ENCODE data around the gene CCDC186.
A peak's percentile ranks its signal among the peaks of the same experiment; 100 is the strongest.

The CCDC186 gene

GRCh38 chr10:114118514-114118913 is 55.5 kb downstream of the CCDC186 start:
- H3K4me3 ChIP-seq (ENCODE audit: low read depth, low read length), result no peak overlapping the region

GRCh38 chr10:114117728-114118127 is 56.3 kb downstream of the CCDC186 start:
- Histone ChIP-seq H3K27ac (ENCODE audit: low read depth, low read length) (no peak overlapping the region), H3K9ac (ENCODE audit: low read length) (no peak overlapping the region), H3K79me1 (ENCODE audit: low read length) (no peaks in the 10 kb centered on the region), H3K27me3 (ENCODE audit: insufficient read depth, low read length) (no peaks in the 10 kb centered on the region), H4K8ac (ENCODE audit: low read depth, low read length) (no peak overlapping the region), H3K18ac (ENCODE audit: low read length) (no peak overlapping the region), H2BK12ac (ENCODE audit: low read length) (no peak overlapping the region), H3K4me3 (ENCODE audit: low read depth, low read length) (no peak overlapping the region), H3K23ac (ENCODE audit: low read length) (no peak overlapping the region), H2BK5ac (ENCODE audit: low read depth, low read length, poor library complexity) (no peak overlapping the region), H2AFZ (ENCODE audit: insufficient read depth, low read length, poor library complexity) (no peak overlapping the region), H3K4me2 (ENCODE audit: low read length) (no peak overlapping the region), H2BK120ac (ENCODE audit: insufficient read depth, low read length, poor library complexity) (no peak overlapping the region), H3K4ac (ENCODE audit: low read depth, low read length) (no peak overlapping the region), H4K91ac (ENCODE audit: low read depth, low read length) (no peak overlapping the region), H2AK5ac (ENCODE audit: low read length) (no peak overlapping the region), H3K4me1 (ENCODE audit: control insufficient read depth in 1 of 2, insufficient read depth in 2 of 2, low read length in 2 of 2) (no peaks in the 10 kb centered on the region), H3K9me3 (ENCODE audit: insufficient read depth, low read depth, low read length) (no peaks in the 10 kb centered on the region), H3K14ac (ENCODE audit: low read length) (no peak overlapping the region), H3K36me3 (ENCODE audit: control insufficient read depth in 1 of 2, insufficient read depth in 2 of 2, low read length in 2 of 2) (peaks cover 0 to 7% of the 10 kb centered on the region in 2 experiments), H3K79me2 (ENCODE audit: control insufficient read depth, insufficient read depth, low read length, poor library complexity) (no peaks in the 10 kb centered on the region), H4K12ac (ENCODE audit: low read depth, low read length) (no peak overlapping the region)
- no CpG with 5 or more reads among the region's 2 CpGs for WGBS (ENCODE audit: extremely low coverage, insufficient coverage, insufficient read length)
- DNase-seq, result no peak

More at GRCh38 chr10:114118514-114118913, 55.5 kb downstream of the CCDC186 start:
- no peak overlapping the region for H2AFZ ChIP-seq (ENCODE audit: insufficient read depth, low read length, poor library complexity)
- no peak for DNase-seq
- no peak overlapping the region for H3K9ac ChIP-seq (ENCODE audit: low read length)
- no CpG with 5 or more reads among the region's 2 CpGs for WGBS (ENCODE audit: extremely low coverage, insufficient coverage, insufficient read length)
- no peak overlapping the region for H4K91ac ChIP-seq (ENCODE audit: low read depth, low read length)
- no peak overlapping the region for H2BK5ac ChIP-seq (ENCODE audit: low read depth, low read length, poor library complexity)
- H3K23ac ChIP-seq (ENCODE audit: low read length), result no peak overlapping the region
- H2AK5ac ChIP-seq (ENCODE audit: low read length), result no peak overlapping the region
- H2BK120ac ChIP-seq (ENCODE audit: insufficient read depth, low read length, poor library complexity), result no peak overlapping the region
- no peaks in the 10 kb centered on the region for H3K79me2 ChIP-seq (ENCODE audit: control insufficient read depth, insufficient read depth, low read length, poor library complexity)
- no peaks in the 10 kb centered on the region for H3K27me3 ChIP-seq (ENCODE audit: insufficient read depth, low read length)
- no peak overlapping the region for H4K12ac ChIP-seq (ENCODE audit: low read depth, low read length)
- H3K4me2 ChIP-seq (ENCODE audit: low read length), result no peak overlapping the region
- H4K8ac ChIP-seq (ENCODE audit: low read depth, low read length), result no peak overlapping the region
- peaks cover 0 to 7% of the 10 kb centered on the region in 2 experiments for H3K36me3 ChIP-seq (ENCODE audit: control insufficient read depth in 1 of 2, insufficient read depth in 2 of 2, low read length in 2 of 2)
- H2BK12ac ChIP-seq (ENCODE audit: low read length), result no peak overlapping the region
- H3K4ac ChIP-seq (ENCODE audit: low read depth, low read length), result no peak overlapping the region
- no peaks in the 10 kb centered on the region for H3K4me1 ChIP-seq (ENCODE audit: control insufficient read depth in 1 of 2, insufficient read depth in 2 of 2, low read length in 2 of 2)
- no peaks in the 10 kb centered on the region for H3K79me1 ChIP-seq (ENCODE audit: low read length)
- H3K18ac ChIP-seq (ENCODE audit: low read length), result no peak overlapping the region
- no peak overlapping the region for H3K27ac ChIP-seq (ENCODE audit: low read depth, low read length)
- H3K9me3 ChIP-seq (ENCODE audit: insufficient read depth, low read depth, low read length), result no peaks in the 10 kb centered on the region
- no peak overlapping the region for H3K14ac ChIP-seq (ENCODE audit: low read length)

GRCh38 chr10:114115661-114116445 is 58.1 kb downstream of the CCDC186 start:
- H3K27me3 ChIP-seq (ENCODE audit: insufficient read depth, low read length), result no peaks in the 10 kb centered on the region
- no peak overlapping the region for H3K9ac ChIP-seq (ENCODE audit: low read length)
- no CpG with 5 or more reads among the region's 8 CpGs for WGBS (ENCODE audit: extremely low coverage, insufficient coverage, insufficient read length)
- no peak overlapping the region for H3K4me2 ChIP-seq (ENCODE audit: low read length)
- no peak overlapping the region for H2AK5ac ChIP-seq (ENCODE audit: low read length)
- peak in 1 of 2 donors; percentile 49 for DNase-seq
- no peaks in the 10 kb centered on the region for H3K79me1 ChIP-seq (ENCODE audit: low read length)
- H3K27ac ChIP-seq (ENCODE audit: low read depth, low read length), result no peak overlapping the region
- H3K36me3 ChIP-seq (ENCODE audit: control insufficient read depth in 1 of 2, insufficient read depth in 2 of 2, low read length in 2 of 2), result peaks cover 0 to 3% of the 10 kb centered on the region in 2 experiments
- no peaks in the 10 kb centered on the region for H3K9me3 ChIP-seq (ENCODE audit: insufficient read depth, low read depth, low read length)
- no peak overlapping the region for H4K8ac ChIP-seq (ENCODE audit: low read depth, low read length)
- H3K4me1 ChIP-seq (ENCODE audit: control insufficient read depth in 1 of 2, insufficient read depth in 2 of 2, low read length in 2 of 2), result no peaks in the 10 kb centered on the region
- no peak overlapping the region for H4K12ac ChIP-seq (ENCODE audit: low read depth, low read length)
- no peak overlapping the region for H2BK120ac ChIP-seq (ENCODE audit: insufficient read depth, low read length, poor library complexity)
- no peak overlapping the region for H3K18ac ChIP-seq (ENCODE audit: low read length)
- no peak overlapping the region for H2BK12ac ChIP-seq (ENCODE audit: low read length)
- H2AFZ ChIP-seq (ENCODE audit: insufficient read depth, low read length, poor library complexity), result no peak overlapping the region
- peak overlapping the region; percentile 47 for H3K23ac ChIP-seq (ENCODE audit: low read length)
- no peak overlapping the region for H3K4ac ChIP-seq (ENCODE audit: low read depth, low read length)
- H3K79me2 ChIP-seq (ENCODE audit: control insufficient read depth, insufficient read depth, low read length, poor library complexity), result no peaks in the 10 kb centered on the region
- H3K4me3 ChIP-seq (ENCODE audit: low read depth, low read length), result no peak overlapping the region
- no peak overlapping the region for H3K14ac ChIP-seq (ENCODE audit: low read length)
- no peak overlapping the region for H4K91ac ChIP-seq (ENCODE audit: low read depth, low read length)
- no peak overlapping the region for H2BK5ac ChIP-seq (ENCODE audit: low read depth, low read length, poor library complexity)

GRCh38 chr10:114110174-114110972 is 63.6 kb downstream of the CCDC186 start:
- WGBS (ENCODE audit: extremely low coverage, insufficient coverage, insufficient read length), result no CpG with 5 or more reads among the region's 5 CpGs
- no peaks in the 10 kb centered on the region for H3K36me3 ChIP-seq (ENCODE audit: control insufficient read depth in 1 of 2, insufficient read depth in 2 of 2, low read length in 2 of 2)
- H4K91ac ChIP-seq (ENCODE audit: low read depth, low read length), result no peak overlapping the region
- no peaks in the 10 kb centered on the region for H3K9me3 ChIP-seq (ENCODE audit: insufficient read depth, low read depth, low read length)
- no peak overlapping the region for H2AK5ac ChIP-seq (ENCODE audit: low read length)
- H3K4ac ChIP-seq (ENCODE audit: low read depth, low read length), result no peak overlapping the region
- H3K79me1 ChIP-seq (ENCODE audit: low read length), result no peaks in the 10 kb centered on the region
- no peak overlapping the region for H2AFZ ChIP-seq (ENCODE audit: insufficient read depth, low read length, poor library complexity)
- no peaks in the 10 kb centered on the region for H3K4me1 ChIP-seq (ENCODE audit: control insufficient read depth in 1 of 2, insufficient read depth in 2 of 2, low read length in 2 of 2)
- no peak overlapping the region for H2BK5ac ChIP-seq (ENCODE audit: low read depth, low read length, poor library complexity)
- no peak overlapping the region for H3K14ac ChIP-seq (ENCODE audit: low read length)
- H3K27ac ChIP-seq (ENCODE audit: low read depth, low read length), result no peak overlapping the region
- peak in 1 of 2 donors; percentile 33 for DNase-seq
- H3K18ac ChIP-seq (ENCODE audit: low read length), result no peak overlapping the region
- no peak overlapping the region for H3K9ac ChIP-seq (ENCODE audit: low read length)
- H4K12ac ChIP-seq (ENCODE audit: low read depth, low read length), result no peak overlapping the region
- H2BK120ac ChIP-seq (ENCODE audit: insufficient read depth, low read length, poor library complexity), result no peak overlapping the region
- H3K23ac ChIP-seq (ENCODE audit: low read length), result no peak overlapping the region
- H3K79me2 ChIP-seq (ENCODE audit: control insufficient read depth, insufficient read depth, low read length, poor library complexity), result no peaks in the 10 kb centered on the region
- H3K4me2 ChIP-seq (ENCODE audit: low read length), result no peak overlapping the region
- no peaks in the 10 kb centered on the region for H3K27me3 ChIP-seq (ENCODE audit: insufficient read depth, low read length)
- no peak overlapping the region for H3K4me3 ChIP-seq (ENCODE audit: low read depth, low read length)
- no peak overlapping the region for H2BK12ac ChIP-seq (ENCODE audit: low read length)
- H4K8ac ChIP-seq (ENCODE audit: low read depth, low read length), result no peak overlapping the region
